Measurements from ENCODE around the gene LCE3D.
"Not testable (repeated sequence)": the region's sequence is repeated elsewhere in the genome, so short reads cannot be mapped to it uniquely, and the experiment has no call there.

The LCE3D gene

GRCh38 chr1:152596986-152597385 is 16.7 kb upstream of the LCE3D start:
- no peak for TF ChIP-seq CTCF (IDR thresholded peaks at IDR 0.05; ENCODE audit: low read length, missing control alignments)
- no peak overlapping the region for H3K4me3 ChIP-seq (replicated peaks; ENCODE audit: low read depth, low read length)
- no peak for DNase-seq (ENCODE audit: low read depth)

- no peak overlapping the region for H3K4me3 ChIP-seq (replicated peaks; ENCODE audit: low read depth, low read length)
- no peak for DNase-seq (ENCODE audit: low read depth)
- TF ChIP-seq CTCF (IDR thresholded peaks at IDR 0.05; ENCODE audit: low read length, missing control alignments) = no peak
Measured at GRCh38 chr1:152585586-152585985, 5.3 kb upstream of the LCE3D start.

GRCh38 chr1:152582647-152583046 is 2.3 kb upstream of the LCE3D start:
- no peak overlapping the region for H3K4me3 ChIP-seq (replicated peaks; ENCODE audit: low read depth, low read length)
- DNase-seq (ENCODE audit: low read depth) = no peak
- TF ChIP-seq CTCF (IDR thresholded peaks at IDR 0.05; ENCODE audit: low read length, missing control alignments) = no peak

GRCh38 chr1:152579526-152579925 is 790 bp downstream of the LCE3D start:
- not testable (repeated sequence) for H3K4me3 ChIP-seq (replicated peaks; ENCODE audit: low read depth, low read length)

GRCh38 chr1:152577168-152577567 is 3.1 kb downstream of the LCE3D start:
- TF ChIP-seq CTCF (IDR thresholded peaks at IDR 0.05; ENCODE audit: low read length, missing control alignments) = no peak
- no peak overlapping the region for H3K4me3 ChIP-seq (replicated peaks; ENCODE audit: low read depth, low read length)
- no peak for DNase-seq (ENCODE audit: low read depth)

More at GRCh38 chr1:152579526-152579925, 790 bp downstream of the LCE3D start:
- not testable (repeated sequence) for DNase-seq (ENCODE audit: low read depth)

- TF ChIP-seq CTCF (IDR thresholded peaks at IDR 0.05; ENCODE audit: low read length, missing control alignments) = no peak
- no peak within 1 kb of the TSS for H3K4me3 ChIP-seq (replicated peaks; ENCODE audit: low read depth, low read length)
- DNase-seq (ENCODE audit: low read depth) = no peak
Measured at GRCh38 chr1:152566681-152567080, 13.6 kb downstream of the LCE3D start, which contains the start of gene LCE3E. Gene LCE3E, minus strand, starts transcription at chr1:152566780. Its CDS starts 572 bp downstream, at chr1:152566208.

- DNase-seq (ENCODE audit: low read depth) = no peak
- H3K4me3 ChIP-seq (replicated peaks; ENCODE audit: low read depth, low read length) = no peak overlapping the region
- TF ChIP-seq CTCF (IDR thresholded peaks at IDR 0.05; ENCODE audit: low read length, missing control alignments) = no peak
Measured at GRCh38 chr1:152565535-152566215, 14.6 kb downstream of the LCE3D start.
